Ishikawa (cell line): Measurements from ENCODE around the gene GPC1.

Experiments
- CEBPB ChIP-seq: IDR thresholded peaks from 2 replicates; pipeline ENCODE4 v1.6.1; 2012
- EGR1 ChIP-seq: IDR thresholded peaks from 2 replicates; pipeline ENCODE4 v1.6.1; 2012
- EP300 ChIP-seq: IDR thresholded peaks from 2 replicates; pipeline ENCODE4 v1.6.1; 2012; ENCODE audit warnings: borderline replicate concordance
- FOXM1 ChIP-seq: IDR thresholded peaks from 2 replicates; pipeline ENCODE4 v1.6.1; 2012; ENCODE audit warnings: low read depth, borderline replicate concordance
- NFIC ChIP-seq: IDR thresholded peaks from 2 replicates; pipeline ENCODE4 v1.6.1; 2012
- RAD21 ChIP-seq: IDR thresholded peaks from 2 replicates; pipeline ENCODE4 v1.6.1; 2012; ENCODE audit warnings: low read depth
- REST ChIP-seq: IDR thresholded peaks from 2 replicates; pipeline ENCODE4 v1.6.1; 2012; ENCODE audit warnings: low read depth, mild to moderate bottlenecking
- TAF1 ChIP-seq: IDR thresholded peaks from 2 replicates; pipeline ENCODE4 v1.6.1; 2012; ENCODE audit warnings: low read depth, mild to moderate bottlenecking
- TCF12 ChIP-seq: IDR thresholded peaks from 2 replicates; pipeline ENCODE4 v1.6.1; 2012; ENCODE audit warnings: low read depth
- TEAD4 ChIP-seq: IDR thresholded peaks from 2 replicates; pipeline ENCODE4 v1.6.1; 2012
- USF1 ChIP-seq: IDR thresholded peaks from 2 replicates; pipeline ENCODE4 v1.6.1; 2012
- YY1 ChIP-seq: IDR thresholded peaks from 2 replicates; pipeline ENCODE4 v1.6.1; 2012; ENCODE audit warnings: low read depth
- ZBTB7A ChIP-seq: IDR thresholded peaks from 2 replicates; pipeline ENCODE4 v1.6.1; 2012; ENCODE audit warnings: low read depth
- TF ChIP-seq, protein P1 (sequence below): IDR thresholded peaks from 2 replicates; pipeline ENCODE4 v1.6.1; 2012

DNA sequence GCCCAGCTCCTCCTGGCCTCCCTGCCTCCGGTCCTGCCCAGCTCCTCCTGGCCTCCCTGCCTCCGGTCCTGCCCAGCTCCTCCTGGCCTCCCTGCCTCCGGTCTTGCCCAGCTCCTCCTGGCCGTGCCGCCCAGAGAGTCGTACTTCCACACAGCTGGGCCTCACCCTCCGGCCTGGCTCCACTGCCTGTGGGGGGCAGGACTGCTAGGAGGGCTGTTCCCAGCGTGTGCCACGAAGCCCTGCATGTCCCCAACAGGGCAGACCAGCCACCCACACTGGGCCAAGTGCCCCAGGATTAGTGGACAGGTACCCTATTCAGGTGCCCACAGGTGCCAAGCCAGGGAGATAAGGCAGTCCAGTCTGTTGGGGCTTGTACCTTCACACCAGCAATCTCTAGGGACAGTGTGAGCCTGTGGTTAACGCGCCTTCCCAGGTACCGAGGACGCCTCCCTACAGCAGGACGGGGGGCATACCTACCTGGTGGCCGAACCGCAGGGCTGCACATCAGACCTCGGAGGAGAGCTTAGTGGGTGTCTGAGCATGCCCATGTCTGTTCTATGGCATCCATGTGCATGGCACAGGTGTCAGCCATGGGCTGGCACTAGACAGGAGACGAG, 5.3 kb downstream of the GPC1 start:
- no peak for TF ChIP-seq YY1
- no peak for TF ChIP-seq USF1
- no peak for TF ChIP-seq FOXM1
- no peak for TF ChIP-seq REST
- TF ChIP-seq, protein P1, sequence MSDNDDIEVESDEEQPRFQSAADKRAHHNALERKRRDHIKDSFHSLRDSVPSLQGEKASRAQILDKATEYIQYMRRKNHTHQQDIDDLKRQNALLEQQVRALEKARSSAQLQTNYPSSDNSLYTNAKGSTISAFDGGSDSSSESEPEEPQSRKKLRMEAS = no peak
- TF ChIP-seq RAD21 = no peak
- TF ChIP-seq CEBPB = no peak
- TF ChIP-seq NFIC = no peak
- no peak for TF ChIP-seq EP300
- no peak for TF ChIP-seq TEAD4
- TF ChIP-seq TAF1 = no peak
- TF ChIP-seq TCF12 = no peak
- no peak for TF ChIP-seq EGR1
- no peak for TF ChIP-seq ZBTB7A
